Panc1 (cell line): ENCODE data around the gene SLC1A2. TPM values are rescaled to one million over a fixed set of nuclear protein-coding genes. Genes with fewer than 3 reads are reported as not detected.

Experiments
- ATAC-seq: fragments of 200-7000 bp; cut with Tn5 transposase; 2 replicates; pipeline ENCODE4 v1.9.1; 2020; ENCODE audit warnings: mild to moderate bottlenecking, moderate library complexity
- BruUV-seq: library from RNA; stranded (reverse); fragments of 400-500 nt; replicated peaks from 2 replicates; lab custom pipeline; 2021; lab: Mats Ljungman, UMichigan
- CTCF ChIA-PET: fragments of 300-600 bp; sonication (Branson Sonifier 250); formaldehyde crosslinking; loops from one replicate; lab custom pipeline; 2022; ENCODE audit warnings: antibody characterized with exemption; lab: Charles Lee
- POLR2A ChIA-PET: fragments of 300-600 bp; sonication (Branson Sonifier 250); formaldehyde crosslinking; loops from one replicate; lab custom pipeline; 2022; ENCODE audit warnings: antibody characterized with exemption; lab: Charles Lee
- DNase-seq: peaks from one replicate; pipeline ENCODE4 v3.0.0-alpha.2; 2010; ENCODE audit warnings: low read depth, low spot score
- H3K27ac ChIP-seq: 2 replicates; pipeline ENCODE4 v1.5.1; 2011; ENCODE audit warnings: mild to moderate bottlenecking, low read length, inconsistent platforms
- H3K27me3 ChIP-seq: fragments of 200-500 bp; sonication (Bioruptor generic); 2 replicates; pipeline ENCODE4 v1.6.0; 2014; ENCODE audit warnings: low read length, inconsistent platforms; ENCODE audit not compliant: control insufficient read depth, insufficient read depth
- H3K36me3 ChIP-seq: fragments of 200-500 bp; sonication (Bioruptor generic); 2 replicates; pipeline ENCODE4 v1.5.1; 2014; ENCODE audit warnings: inconsistent platforms, mild to moderate bottlenecking, low read length, moderate library complexity; ENCODE audit not compliant: control insufficient read depth, insufficient read depth
- H3K4me1 ChIP-seq: 2 replicates; pipeline ENCODE4 v1.5.1; 2011; ENCODE audit warnings: inconsistent platforms, mild to moderate bottlenecking, low read length, moderate library complexity; ENCODE audit not compliant: control insufficient read depth, insufficient read depth
- H3K4me3 ChIP-seq, 2 experiments: 2 replicates each; pipeline ENCODE4 v1.5.1; 2011 to 2012; ENCODE audit warnings: low read depth in 2 of 2, low read length in 2 of 2, mild to moderate bottlenecking in 2 of 2, inconsistent platforms in 1 of 2, moderate library complexity in 1 of 2
- H3K9me3 ChIP-seq: fragments of 200-500 bp; sonication (Bioruptor generic); 2 replicates; pipeline ENCODE4 v1.5.1; 2014; ENCODE audit warnings: low read depth, mild to moderate bottlenecking, inconsistent platforms, low read length, moderate library complexity; ENCODE audit not compliant: control insufficient read depth, insufficient read depth
- CTCF ChIP-seq: fragments of 450-650 bp; IDR thresholded peaks from 2 replicates; pipeline ENCODE4 v1.5.1; 2017; ENCODE audit warnings: mild to moderate bottlenecking
- POLR2AphosphoS5 ChIP-seq: IDR thresholded peaks from 2 replicates; pipeline ENCODE4 v1.6.1; 2012; ENCODE audit warnings: mild to moderate bottlenecking, low read depth, low read length, moderate library complexity
- REST ChIP-seq, 2 experiments: IDR thresholded peaks; 2 replicates each; pipeline ENCODE4 v1.6.1; 2011 to 2012; ENCODE audit warnings: low read depth in 2 of 2, control low read depth in 1 of 2, low read length in 1 of 2, mild to moderate bottlenecking in 1 of 2, moderate library complexity in 1 of 2; ENCODE audit not compliant: insufficient read depth in 1 of 2
- SIN3A ChIP-seq: IDR thresholded peaks from 2 replicates; pipeline ENCODE4 v1.6.1; 2012; ENCODE audit warnings: low read depth, mild to moderate bottlenecking, low read length, moderate library complexity, borderline replicate concordance; ENCODE audit not compliant: insufficient read depth
- TCF7L2 ChIP-seq: IDR thresholded peaks from 2 replicates; pipeline ENCODE4 v1.6.1; 2011; ENCODE audit warnings: mild to moderate bottlenecking, low read depth, low read length, inconsistent platforms
- in situ Hi-C: cut with HindIII; loops from 2 replicates; pipeline ENCODE4 v1.10.0; 2016; ENCODE audit warnings: low sequenced_read_pairs, low pct_unique_long_range_greater_than_20kb
- intact Hi-C: fragments of 100-400 bp; cut with micrococcal nuclease; formaldehyde crosslinking; loops from one replicate; pipeline ENCODE4 v1.10.0; 2022; ENCODE audit not compliant: unreplicated experiment
- total RNA-seq: library from RNA; stranded (reverse); gene quantifications from one replicate; pipeline ENCODE4 v1.2.1, GENCODE V29; 2021; ENCODE audit not compliant: unreplicated experiment

SLC1A2 gene
- total RNA-seq, 1 experiment from 2014 or later = 0.21 TPM

GRCh38 chr11:35383953-35384352 is 35.4 kb downstream of the SLC1A2 start:
- ATAC-seq = no peak
- CTCF ChIA-PET = no interaction called here

GRCh38 chr11:35381709-35382322 is 37.5 kb downstream of the SLC1A2 start:
- ChIA-PET POLR2A (interaction anchor here (0.5 kb wide), 1 partner anchor 136 kb away, joined by 4 read pairs; no protein-coding TSS in a partner anchor), CTCF (no interaction called here)

More at GRCh38 chr11:35383953-35384352, 35.4 kb downstream of the SLC1A2 start:
- TF ChIP-seq CTCF (0 out of 2 replicates have a peak, but pooled peaks have one; percentile 10), POLR2AphosphoS5 (no peak), TCF7L2 (no peak)
- Histone ChIP-seq H3K4me3 (no peak overlapping the region), H3K9me3 (no peaks in the 10 kb centered on the region), H3K27me3 (no peaks in the 10 kb centered on the region), H3K36me3 (no peaks in the 10 kb centered on the region), H3K4me1 (no peaks in the 10 kb centered on the region), H3K27ac (no peak overlapping the region)
- no TSS peak for BruUV-seq
- intact Hi-C loops (no loop called here), in situ Hi-C loops (no loop called here)
- POLR2A ChIA-PET = no interaction called here
- no peak for DNase-seq

More at GRCh38 chr11:35381709-35382322, 37.5 kb downstream of the SLC1A2 start:
- Histone ChIP-seq H3K4me1 (no peaks in the 10 kb centered on the region), H3K4me3 (no peak overlapping the region), H3K9me3 (no peaks in the 10 kb centered on the region), H3K27ac (no peak overlapping the region), H3K27me3 (no peaks in the 10 kb centered on the region), H3K36me3 (no peaks in the 10 kb centered on the region)
- DNase-seq = no peak
- in situ Hi-C loops = no loop called here
- ATAC-seq = no peak
- no TSS peak for BruUV-seq
- TF ChIP-seq CTCF (no peak), TCF7L2 (no peak), SIN3A (no peak), REST (IDR thresholded peaks at IDR 0.05; ENCODE audit: insufficient read depth in 1 of 2, low read depth in 2 of 2, low read length in 1 of 2) (no peak), POLR2AphosphoS5 (no peak)
- intact Hi-C loops = no loop called here
